ENCODE data around the gene TRIM10.
"Not testable (repeated sequence)": the region's sequence is repeated elsewhere in the genome, so short reads cannot be mapped to it uniquely, and the experiment has no call there.

Gene TRIM10

GRCh38 chr6:30175765-30176164 lies 14.8 kb upstream of the TRIM10 start:
- in situ Hi-C loops (cut with HindIII; ENCODE audit: low sequenced_read_pairs), result loop anchor here (25.0 kb wide), 1 partner anchor 88 kb away; the partner anchor contains the start of gene RNF39

GRCh38 chr6:30172681-30173080 lies 11.7 kb upstream of the TRIM10 start:
- in situ Hi-C loops (cut with HindIII; ENCODE audit: low sequenced_read_pairs), result no loop called here

- in situ Hi-C loops (cut with HindIII; ENCODE audit: low sequenced_read_pairs), result no loop called here
These were observed 10.9 kb upstream of the TRIM10 start for GRCh38 chr6:30171677-30172471.

- in situ Hi-C loops (cut with HindIII; ENCODE audit: low sequenced_read_pairs), result no loop called here
These were observed 8.9 kb upstream of the TRIM10 start for GRCh38 chr6:30169658-30170614.

- in situ Hi-C loops (cut with HindIII; ENCODE audit: low sequenced_read_pairs), result no loop called here
These were observed 7.7 kb upstream of the TRIM10 start for GRCh38 chr6:30168741-30169140.

GRCh38 chr6:30167101-30167500 lies 6.1 kb upstream of the TRIM10 start:
- in situ Hi-C loops (cut with HindIII; ENCODE audit: low sequenced_read_pairs), result no loop called here

- in situ Hi-C loops (cut with HindIII; ENCODE audit: low sequenced_read_pairs), result not testable (repeated sequence)
These were observed 4.2 kb upstream of the TRIM10 start for GRCh38 chr6:30165238-30165637.

GRCh38 chr6:30164714-30165113 lies 3.7 kb upstream of the TRIM10 start:
- in situ Hi-C loops (cut with HindIII; ENCODE audit: low sequenced_read_pairs), result no loop called here

GRCh38 chr6:30163918-30164654 lies 3.1 kb upstream of the TRIM10 start:
- in situ Hi-C loops (cut with HindIII; ENCODE audit: low sequenced_read_pairs), result no loop called here

GRCh38 chr6:30163090-30163917 lies 2.3 kb upstream of the TRIM10 start, which contains the start of gene TRIM15:
Gene TRIM15, plus strand, starts transcription at chr6:30163546. Its CDS starts 139 bp downstream, at chr6:30163685.
- in situ Hi-C loops (cut with HindIII; ENCODE audit: low sequenced_read_pairs), result no loop called here

- in situ Hi-C loops (cut with HindIII; ENCODE audit: low sequenced_read_pairs), result no loop called here
These were observed 1.5 kb upstream of the TRIM10 start for GRCh38 chr6:30162265-30163089.

GRCh38 chr6:30160008-30160784 lies 815 bp downstream of the TRIM10 start:
- in situ Hi-C loops (cut with HindIII; ENCODE audit: low sequenced_read_pairs), result no loop called here

- in situ Hi-C loops (cut with HindIII; ENCODE audit: low sequenced_read_pairs), result no loop called here
These were observed 2.5 kb downstream of the TRIM10 start for GRCh38 chr6:30158475-30159040.

GRCh38 chr6:30157999-30158398 lies 3.0 kb downstream of the TRIM10 start:
- in situ Hi-C loops (cut with HindIII; ENCODE audit: low sequenced_read_pairs), result no loop called here

GRCh38 chr6:30157581-30157980 lies 3.4 kb downstream of the TRIM10 start:
- in situ Hi-C loops (cut with HindIII; ENCODE audit: low sequenced_read_pairs), result no loop called here

GRCh38 chr6:30156774-30157173 lies 4.2 kb downstream of the TRIM10 start:
- in situ Hi-C loops (cut with HindIII; ENCODE audit: low sequenced_read_pairs), result no loop called here

GRCh38 chr6:30156262-30156599 lies 4.8 kb downstream of the TRIM10 start:
- in situ Hi-C loops (cut with HindIII; ENCODE audit: low sequenced_read_pairs), result no loop called here
